HG03342 (cell line): ENCODE results near the gene CLEC16A.

Experiments
- ATAC-seq: cut with Tn5 transposase; IDR thresholded peaks from one replicate; pipeline ENCODE4 v1.9.1; 2021; ENCODE audit warnings: mild to moderate bottlenecking, moderate library complexity; ENCODE audit not compliant: unreplicated experiment

The CLEC16A gene

GRCh38 chr16:11056993-11057649, 112.8 kb downstream of the CLEC16A start:
- ATAC-seq, result no peak

- ATAC-seq, result no peak
Observed at GRCh38 chr16:11057711-11058345, 113.5 kb downstream of the CLEC16A start.

- ATAC-seq, result no peak
Observed at GRCh38 chr16:11058832-11059231, 114.5 kb downstream of the CLEC16A start.

GRCh38 chr16:11059588-11059987, 115.2 kb downstream of the CLEC16A start:
- no peak for ATAC-seq

- no peak for ATAC-seq
Observed at GRCh38 chr16:11060364-11060763, 116.0 kb downstream of the CLEC16A start.

- no peak for ATAC-seq
Observed at GRCh38 chr16:11060842-11061241, 116.5 kb downstream of the CLEC16A start.

GRCh38 chr16:11061629-11062270, 117.4 kb downstream of the CLEC16A start:
- ATAC-seq, result no peak

- no peak for ATAC-seq
Observed at GRCh38 chr16:11063448-11064201, 119.3 kb downstream of the CLEC16A start.

GRCh38 chr16:11064202-11064540, 119.8 kb downstream of the CLEC16A start:
- no peak for ATAC-seq

GRCh38 chr16:11064851-11065250, 120.5 kb downstream of the CLEC16A start:
- ATAC-seq, result no peak

- ATAC-seq, result no peak
Observed at GRCh38 chr16:11066261-11066870, 122.0 kb downstream of the CLEC16A start.

- no peak for ATAC-seq
Observed at GRCh38 chr16:11067266-11067665, 122.9 kb downstream of the CLEC16A start.

- no peak for ATAC-seq
Observed at GRCh38 chr16:11067697-11068141, 123.4 kb downstream of the CLEC16A start.

- ATAC-seq, result no peak
Observed at GRCh38 chr16:11071829-11072228, 127.5 kb downstream of the CLEC16A start.

- ATAC-seq, result no peak
Observed at GRCh38 chr16:11072420-11073153, 128.2 kb downstream of the CLEC16A start.

GRCh38 chr16:11073407-11073999, 129.1 kb downstream of the CLEC16A start:
- no peak for ATAC-seq

GRCh38 chr16:11074131-11074530, 129.8 kb downstream of the CLEC16A start:
- no peak for ATAC-seq

- ATAC-seq, result no peak
Observed at GRCh38 chr16:11075163-11075562, 130.8 kb downstream of the CLEC16A start.

GRCh38 chr16:11076259-11077018, 132.1 kb downstream of the CLEC16A start:
- ATAC-seq, result peak; percentile 69
